Lower lobe of right lung (tissue), 2 donors: ENCODE results near the gene SNX4. TPM values are rescaled to one million over a fixed set of nuclear protein-coding genes. Genes with fewer than 3 reads are reported as not detected.

ENCODE experiments used
- ATAC-seq, 2 donors: fragments of 200-7000 bp; cut with Tn5 transposase; one replicate each; pipeline ENCODE4 v1.9.1; 2020 to 2022; ENCODE audit warnings: mild to moderate bottlenecking in 2 of 2, moderate library complexity in 2 of 2
- DNase-seq: peaks from one replicate; pipeline ENCODE4 v3.0.0-alpha.2; 2020
- H3K27ac ChIP-seq: fragments of 200-600 bp; one replicate; pipeline ENCODE4 v1.8.0; 2022
- H3K27me3 ChIP-seq: fragments of 200-600 bp; one replicate; pipeline ENCODE4 v1.8.0; 2022; ENCODE audit warnings: low read depth
- H3K36me3 ChIP-seq: fragments of 200-600 bp; one replicate; pipeline ENCODE4 v1.8.0; 2022; ENCODE audit warnings: mild to moderate bottlenecking
- H3K4me1 ChIP-seq: fragments of 200-600 bp; one replicate; pipeline ENCODE4 v1.8.0; 2022
- H3K4me3 ChIP-seq: fragments of 200-600 bp; one replicate; pipeline ENCODE4 v1.8.0; 2022; ENCODE audit warnings: mild to moderate bottlenecking
- H3K9me3 ChIP-seq: fragments of 200-600 bp; one replicate; pipeline ENCODE4 v1.8.0; 2022
- CTCF ChIP-seq: fragments of 200-600 bp; IDR thresholded peaks from one replicate; pipeline ENCODE4 v1.8.0; 2022; ENCODE audit warnings: antibody characterized with exemption, mild to moderate bottlenecking
- intact Hi-C: fragments of 100-400 bp; cut with DNase I; formaldehyde crosslinking; loops from one replicate; pipeline ENCODE4 v1.11.0; 2022
- total RNA-seq: library from RNA; stranded (reverse); fragmentation: NEBNext Ultra II Directional; extraction: Animal tissue kit (Norgen Biotek cat#: 25700); gene quantifications from one replicate; pipeline ENCODE4 v1.2.1, GENCODE V29; 2021
- donor health status: DM: no; HTN: yes; CAD: no; lungs with severe emphysema.

The SNX4 gene
- total RNA-seq, 1 donor from 2014 or later, result 36.8 TPM

GRCh38 chr3:125437631-125438435 is 82.2 kb downstream of the SNX4 start:
- Histone ChIP-seq H3K4me1 (no peaks in the 10 kb centered on the region), H3K36me3 (no peaks in the 10 kb centered on the region), H3K27ac (no peak overlapping the region), H3K4me3 (no peak overlapping the region), H3K9me3 (peaks cover 3% of the 10 kb centered on the region), H3K27me3 (no peaks in the 10 kb centered on the region)
- TF ChIP-seq CTCF, result peak; percentile 95
- intact Hi-C loops, result no loop called here
- ATAC-seq (peak; percentile 65 to 70), DNase-seq (peak; percentile 51)

GRCh38 chr3:125436921-125437320 is 83.1 kb downstream of the SNX4 start:
- Histone ChIP-seq H3K4me1 (no peaks in the 10 kb centered on the region), H3K27me3 (no peaks in the 10 kb centered on the region), H3K36me3 (no peaks in the 10 kb centered on the region), H3K4me3 (no peak overlapping the region), H3K9me3 (no peaks in the 10 kb centered on the region), H3K27ac (no peak overlapping the region)
- intact Hi-C loops, result no loop called here
- DNase-seq, result no peak
- no peak for TF ChIP-seq CTCF
- no peak for ATAC-seq

DNA sequence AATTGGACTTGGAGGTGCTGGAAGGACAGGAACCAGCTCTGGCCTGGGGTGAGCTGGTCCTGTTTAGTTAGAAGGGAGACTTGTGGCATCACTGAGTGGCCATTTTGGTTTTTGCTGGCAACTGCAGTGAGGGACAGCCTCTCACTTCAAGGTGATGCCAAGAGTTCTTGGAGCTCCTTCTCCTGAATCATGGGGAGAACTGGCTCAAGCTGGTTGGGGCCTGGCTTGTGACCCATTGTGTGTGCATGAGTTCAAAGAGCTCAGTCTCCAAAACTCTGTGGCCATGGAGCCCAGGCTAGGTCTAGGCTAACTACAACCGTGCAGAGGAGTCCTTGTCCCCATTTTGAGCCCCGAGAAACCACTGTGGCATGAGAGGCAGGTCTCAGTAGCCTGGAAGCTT is 84.8 kb downstream of the SNX4 start:
- Histone ChIP-seq H3K4me3 (no peak overlapping the region), H3K27ac (no peak overlapping the region), H3K27me3 (no peaks in the 10 kb centered on the region), H3K36me3 (no peaks in the 10 kb centered on the region), H3K9me3 (no peaks in the 10 kb centered on the region), H3K4me1 (no peaks in the 10 kb centered on the region)
- ATAC-seq (no peak), DNase-seq (no peak)
- intact Hi-C loops, result no loop called here
- TF ChIP-seq CTCF, result no peak

GRCh38 chr3:125434582-125435011 is 85.4 kb downstream of the SNX4 start:
- no peak for TF ChIP-seq CTCF
- intact Hi-C loops, result no loop called here
- Histone ChIP-seq H3K9me3 (no peaks in the 10 kb centered on the region), H3K27ac (no peak overlapping the region), H3K27me3 (no peaks in the 10 kb centered on the region), H3K36me3 (no peaks in the 10 kb centered on the region), H3K4me1 (no peaks in the 10 kb centered on the region), H3K4me3 (no peak overlapping the region)
- ATAC-seq, result no peak
- DNase-seq, result no peak

DNA sequence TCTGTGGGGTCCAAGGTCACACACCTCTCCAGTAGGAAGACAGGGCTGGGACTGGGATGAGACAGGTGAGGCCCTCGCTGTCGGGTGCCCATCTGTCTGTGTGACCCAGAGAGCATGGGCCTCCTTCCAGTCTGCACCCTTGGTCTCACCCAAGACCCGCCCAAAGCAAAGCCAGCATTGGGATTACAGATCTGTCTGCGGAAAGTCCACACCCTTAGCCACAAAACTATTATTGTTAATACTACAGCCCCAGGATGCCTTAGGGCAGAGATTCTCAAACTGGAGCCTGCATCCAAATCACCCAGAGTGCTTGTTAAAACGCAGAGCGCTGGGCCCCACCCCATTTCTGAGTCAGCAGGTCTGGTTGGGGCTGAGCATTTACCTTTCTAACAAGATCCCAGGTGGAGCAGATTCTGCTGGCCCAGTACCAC is 86.4 kb downstream of the SNX4 start:
- intact Hi-C loops, result no loop called here
- no peak for TF ChIP-seq CTCF

More for the DNA sequence above, 86.4 kb downstream of the SNX4 start:
- Histone ChIP-seq H3K4me1 (no peaks in the 10 kb centered on the region), H3K27me3 (no peaks in the 10 kb centered on the region), H3K27ac (no peak overlapping the region), H3K9me3 (no peaks in the 10 kb centered on the region), H3K36me3 (no peaks in the 10 kb centered on the region), H3K4me3 (no peak overlapping the region)
- DNase-seq (no peak), ATAC-seq (peak in 1 of 2 donors; percentile 25)
